ENCODE data around the gene EIF4H.

The EIF4H gene

DNA sequence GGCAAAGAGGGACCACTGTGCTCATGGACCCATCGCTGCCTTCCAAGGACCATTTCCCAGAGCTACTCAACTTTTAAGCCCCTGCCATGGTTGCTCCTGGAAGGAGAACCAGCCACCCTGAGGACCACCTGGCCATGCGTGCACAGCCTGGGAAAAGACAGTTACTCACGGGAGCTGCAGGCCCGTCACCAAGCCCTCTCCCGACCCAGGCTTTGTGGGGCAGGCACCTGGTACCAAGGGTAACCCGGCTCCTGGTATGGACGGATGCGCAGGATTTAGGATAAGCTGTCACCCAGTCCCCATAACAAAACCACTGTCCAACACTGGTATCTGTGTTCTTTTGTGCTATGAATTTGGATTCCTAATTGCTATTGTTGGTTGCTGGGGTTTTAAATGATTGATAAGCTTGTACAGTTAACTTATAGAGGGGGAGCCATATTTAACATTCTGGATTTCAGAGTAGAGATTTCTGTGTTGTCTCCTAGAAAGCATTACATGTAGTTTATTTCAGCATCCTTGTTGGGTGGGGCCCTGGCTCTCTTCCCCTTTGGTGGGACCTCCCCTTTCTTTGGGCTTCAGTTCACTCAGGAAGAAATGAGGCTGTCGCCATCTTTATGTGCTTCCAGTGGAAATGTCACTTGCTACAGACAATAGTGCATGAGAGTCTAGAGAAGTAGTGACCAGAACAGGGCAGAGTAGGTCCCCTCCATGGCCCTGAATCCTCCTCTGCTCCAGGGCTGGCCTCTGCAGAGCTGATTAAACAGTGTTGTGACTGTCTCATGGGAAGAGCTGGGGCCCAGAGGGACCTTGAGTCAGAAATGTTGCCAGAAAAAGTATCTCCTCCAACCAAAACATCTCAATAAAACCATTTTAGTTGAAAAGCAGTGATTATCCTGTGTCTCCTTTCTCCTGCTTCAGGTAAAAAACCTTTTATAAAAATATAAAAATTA is 55.1 kb downstream of the EIF4H start:
- DNase-seq = no peak

DNA sequence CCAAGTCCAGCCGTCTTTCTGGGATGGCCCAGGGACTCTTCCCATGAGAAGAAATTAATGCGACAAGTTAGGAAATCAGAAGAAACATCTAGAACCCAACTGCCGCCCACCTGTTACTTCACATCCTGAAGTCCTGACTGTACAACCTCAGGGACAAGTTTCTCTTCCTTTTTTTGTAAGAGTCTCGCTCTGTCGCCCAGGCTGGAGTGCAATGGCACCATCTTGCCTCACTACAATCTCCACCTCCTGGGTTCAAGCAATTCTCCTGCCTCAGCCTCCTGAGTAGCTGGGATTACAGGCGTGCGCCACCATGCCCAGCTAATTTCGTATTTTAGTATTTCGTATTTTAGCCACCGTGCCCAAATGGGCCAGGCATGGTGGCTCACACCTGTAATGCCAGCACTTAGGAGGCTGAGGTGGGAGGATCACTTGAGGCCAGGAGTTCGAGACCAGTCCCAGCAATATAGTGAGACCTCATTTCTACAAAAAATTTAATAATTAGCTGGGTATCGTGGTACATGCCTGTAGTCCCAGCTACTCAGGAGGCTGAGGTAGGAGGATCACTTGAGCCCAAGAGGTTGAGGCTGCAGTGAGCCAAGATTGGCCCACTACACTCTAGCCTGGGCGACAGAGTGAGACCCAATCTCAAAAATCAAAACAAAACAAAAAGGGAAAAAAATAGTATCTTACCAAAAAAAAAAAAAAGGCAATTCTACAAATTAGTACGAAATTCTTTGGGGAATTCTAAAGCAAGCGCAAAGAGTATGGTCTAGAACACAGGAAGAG is 56.5 kb downstream of the EIF4H start:
- DNase-seq = no peak

DNA sequence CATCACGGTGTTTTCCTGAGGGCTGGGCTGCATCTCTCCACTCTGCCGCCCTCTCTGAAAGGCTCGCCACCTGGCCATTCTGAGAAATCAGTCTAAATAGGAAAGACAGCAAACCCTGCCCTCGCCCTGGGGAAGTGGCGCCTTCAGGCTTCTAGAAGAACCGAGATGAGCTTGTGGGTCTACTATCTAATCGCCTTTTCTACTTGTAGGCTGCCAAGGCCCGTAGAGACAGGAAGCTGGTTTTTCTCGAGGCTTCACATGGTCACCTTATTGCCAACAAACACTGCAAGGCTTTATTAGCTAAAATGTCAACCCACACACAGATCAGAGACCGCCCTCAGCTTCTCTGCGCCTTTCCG is 57.1 kb downstream of the EIF4H start:
- DNase-seq = peak; percentile 17

DNA sequence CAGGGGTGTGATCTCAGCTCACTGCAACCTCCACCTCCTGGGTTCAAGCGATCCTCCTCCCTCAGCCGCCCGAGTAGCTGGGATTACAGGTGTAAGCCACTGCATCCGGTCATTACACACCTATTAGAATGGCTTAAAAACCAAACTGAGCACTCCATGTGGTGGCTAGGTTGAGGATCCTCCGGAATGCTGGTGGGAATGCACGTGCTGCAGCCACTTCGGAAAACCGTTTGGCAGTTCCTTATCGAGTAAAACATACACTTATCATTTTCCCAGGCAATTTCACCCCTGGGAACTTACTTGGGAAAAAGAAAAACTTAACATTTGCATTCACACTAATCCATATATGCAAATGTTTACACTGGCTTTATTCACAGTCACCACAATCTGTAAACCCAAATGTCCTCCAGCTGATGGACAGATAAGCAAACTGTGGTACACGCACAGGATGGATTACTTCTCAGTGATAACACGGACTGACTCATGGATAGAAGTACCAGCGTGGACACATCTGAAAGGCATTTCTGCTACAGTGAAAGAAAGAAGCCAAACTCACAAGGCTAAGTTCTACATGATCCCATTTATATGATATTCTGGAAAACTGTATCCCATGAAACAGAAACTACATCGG is 59.6 kb downstream of the EIF4H start:
- DNase-seq = no peak

DNA sequence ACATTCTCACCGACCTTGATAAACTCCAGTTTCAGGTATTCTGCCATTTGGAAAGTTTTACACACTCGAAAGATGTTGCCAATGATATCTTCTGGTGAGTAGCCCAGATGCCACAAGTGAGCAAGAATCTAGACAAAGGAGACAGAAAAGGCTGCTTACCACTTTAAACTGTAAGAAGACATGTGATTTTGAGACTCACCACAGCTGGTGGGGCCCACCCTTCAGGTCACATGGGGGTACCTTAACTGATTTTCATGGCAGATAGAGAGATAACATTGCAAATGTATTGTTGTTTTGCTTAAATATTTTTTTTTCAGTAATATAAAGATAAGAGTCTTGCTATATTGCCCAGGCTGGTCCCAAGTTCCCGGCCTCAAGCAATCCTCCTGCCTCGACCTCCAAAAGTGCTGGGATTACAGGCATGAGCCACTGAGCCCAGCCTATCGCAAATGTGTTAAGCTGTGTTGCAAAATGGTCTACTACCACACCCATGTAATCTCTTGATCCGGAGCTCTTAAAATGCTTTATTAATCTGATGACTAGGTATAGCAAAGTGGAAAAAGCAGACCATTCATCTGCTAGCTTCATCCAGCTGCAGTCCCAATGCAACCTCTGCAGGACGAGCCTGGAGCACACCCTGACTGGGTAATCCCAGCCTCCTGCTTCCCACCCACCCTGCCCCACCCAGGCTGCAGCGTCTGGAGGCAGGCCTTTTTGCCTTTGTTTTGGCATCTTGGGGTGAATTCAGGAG is 61.5 kb downstream of the EIF4H start:
- DNase-seq = no peak

DNA sequence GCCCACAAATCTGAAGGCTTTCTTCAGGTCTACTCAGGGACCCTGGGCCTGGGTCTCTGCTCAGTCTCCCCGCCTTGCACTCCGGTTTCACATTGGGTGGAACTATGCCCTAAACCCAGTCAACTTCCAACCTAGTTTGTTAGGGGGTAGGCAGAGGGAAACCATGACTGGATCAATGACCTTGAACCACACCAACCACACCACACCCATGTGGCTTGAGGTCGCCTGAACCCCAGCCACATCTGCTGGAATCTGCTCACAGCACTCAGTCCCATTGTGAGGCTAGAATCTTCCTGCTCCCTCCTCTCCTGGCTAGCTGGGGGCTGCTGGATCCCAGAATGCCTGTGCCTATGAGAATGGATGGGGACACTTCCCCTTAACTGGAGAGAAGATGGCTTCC is 62.1 kb downstream of the EIF4H start:
- no peak for DNase-seq

DNA sequence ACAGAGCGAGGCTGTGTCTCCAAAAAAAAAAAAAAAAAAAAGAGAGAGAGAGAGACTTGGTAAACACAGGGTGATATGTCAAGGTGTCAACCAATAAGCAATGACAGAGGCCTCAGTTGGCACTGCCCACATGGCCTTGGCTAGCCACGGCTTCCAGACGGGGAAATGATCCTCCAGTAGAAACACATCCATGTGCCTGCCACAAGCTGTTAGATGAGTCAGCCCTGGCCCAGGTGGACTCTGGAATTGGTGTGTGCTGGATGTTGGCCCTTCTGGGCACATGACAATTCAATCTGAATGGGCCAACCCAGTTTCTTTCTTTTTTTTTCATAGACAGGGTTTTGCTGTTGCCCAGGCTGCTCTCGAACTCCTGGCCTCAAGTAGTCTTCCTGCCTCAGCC is 66.3 kb downstream of the EIF4H start:
- no peak for DNase-seq

DNA sequence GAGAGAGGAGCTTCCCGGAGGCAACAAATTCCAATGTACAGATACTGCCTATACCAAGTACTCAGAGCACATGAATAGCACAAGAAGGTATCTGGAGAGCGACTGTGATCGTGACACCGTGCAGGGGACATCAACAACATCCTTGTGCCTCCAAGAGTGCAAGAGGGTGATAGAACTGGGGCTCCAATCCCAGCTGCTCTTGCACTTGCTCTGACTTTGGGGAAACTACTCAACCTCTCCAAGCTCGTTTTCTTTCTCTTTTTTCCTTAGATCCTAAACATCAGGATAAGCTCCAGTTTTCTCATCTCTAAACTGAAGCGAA is 67.9 kb downstream of the EIF4H start:
- no peak for DNase-seq

DNA sequence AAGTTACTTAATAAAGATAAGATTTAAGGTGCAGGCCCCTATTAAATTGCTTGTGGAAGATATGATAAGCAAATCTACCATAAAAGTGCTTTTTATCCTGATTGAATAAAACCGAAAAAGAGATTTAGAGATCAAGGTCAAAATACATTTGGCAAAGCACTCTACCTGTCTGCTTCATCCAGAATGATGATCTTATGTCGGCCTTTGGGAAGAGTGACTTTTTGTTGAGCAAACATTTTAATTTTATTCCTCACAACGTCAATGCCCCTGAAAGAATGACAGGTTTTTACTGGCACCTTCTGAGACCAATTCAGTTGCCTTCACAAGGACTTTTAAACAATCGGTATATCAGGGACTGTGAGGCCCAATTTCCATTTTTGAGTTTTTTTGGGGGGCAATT is 72.3 kb downstream of the EIF4H start:
- DNase-seq = no peak

All from CD4-positive, alpha-beta T cell treated with Interleukin-21 for 1 hour (primary cell).